Endothelial cell of umbilical vein (primary cell): ENCODE data around the gene NSUN7. TPM values are rescaled to one million over a fixed set of nuclear protein-coding genes. Genes with fewer than 3 reads are reported as not detected.
"Not testable (repeated sequence)": the region's sequence is repeated elsewhere in the genome, so short reads cannot be mapped to it uniquely, and the experiment has no call there.

Experiments used
- BruUV-seq: library from RNA; stranded (reverse); fragments of 400-500 nt; replicated peaks from 2 replicates; lab custom pipeline; 2021; lab: Mats Ljungman, UMichigan
- CTCF ChIA-PET: fragments of 300-600, 350-600 bp; sonication (Branson Sonifier 250); formaldehyde crosslinking; loops from one replicate; lab custom pipeline; 2021; ENCODE audit warnings: antibody characterized with exemption, inconsistent platforms; lab: Charles Lee
- POLR2A ChIA-PET: fragments of 300-600, 350-600 bp; sonication (Branson Sonifier 250); formaldehyde crosslinking; loops from one replicate; lab custom pipeline; 2021; ENCODE audit warnings: antibody characterized with exemption, inconsistent platforms; lab: Charles Lee
- DNase-seq: peaks from one replicate; pipeline ENCODE4 v3.0.0-alpha.2; 2011; ENCODE audit warnings: low read depth, low spot score
- FAIRE-seq: peaks from 2 replicates; lab custom pipeline; 2011; peaks lifted over from hg19 to GRCh38; lab: Jason Lieb, UNC
- H2AFZ ChIP-seq: 2 replicates; pipeline ENCODE4 v1.6.0; 2012; ENCODE audit warnings: low read depth, low read length, control low read depth, inconsistent platforms
- H3K27ac ChIP-seq: 2 replicates; pipeline ENCODE4 v1.5.1; 2011; ENCODE audit warnings: low read depth, mild to moderate bottlenecking, control low read depth, low read length, moderate library complexity; ENCODE audit not compliant: insufficient read depth
- H3K27me3 ChIP-seq, 2 experiments: 2 replicates each; pipeline versions ENCODE4 v1.6.0 to v1.6.1; 2011; ENCODE audit warnings: low read length in 2 of 2, mixed read lengths in 1 of 2; ENCODE audit not compliant: control insufficient read depth in 2 of 2, insufficient read depth in 2 of 2
- H3K36me3 ChIP-seq, 2 experiments: 2 replicates in 1 of 2; 3 replicates in 1 of 2; pipeline ENCODE4 v1.5.1; 2011; ENCODE audit warnings: low read length in 2 of 2, mild to moderate bottlenecking in 1 of 2, moderate library complexity in 1 of 2; ENCODE audit not compliant: control insufficient read depth in 2 of 2, insufficient read depth in 2 of 2; ENCODE audit errors: extremely low read depth in 1 of 2
- H3K4me1 ChIP-seq: 3 replicates; pipeline ENCODE4 v1.5.1; 2011; ENCODE audit warnings: mild to moderate bottlenecking, low read length; ENCODE audit not compliant: control insufficient read depth, insufficient read depth; ENCODE audit errors: extremely low read depth
- H3K4me2 ChIP-seq: 2 replicates; pipeline ENCODE4 v1.6.1; 2011; ENCODE audit warnings: low read length, control low read depth, mixed read lengths; ENCODE audit not compliant: insufficient read depth
- H3K4me3 ChIP-seq, 3 experiments: fragments of 200-600 bp in 1 of 3; sonication (generic), shearing (Covaris generic) in 1 of 3; replicated peaks in 1 of 3; 2 replicates each; pipeline ENCODE4 v1.5.1; 2011 to 2016; ENCODE audit warnings: control low read depth in 3 of 3, low read length in 3 of 3, mild to moderate bottlenecking in 2 of 3, inconsistent platforms in 1 of 3, low read depth in 1 of 3, moderate library complexity in 1 of 3; ENCODE audit not compliant: insufficient read depth in 1 of 3
- H3K79me2 ChIP-seq: 2 replicates; pipeline ENCODE4 v1.6.0; 2012; ENCODE audit warnings: low read length, inconsistent platforms; ENCODE audit not compliant: control insufficient read depth, insufficient read depth
- H3K9ac ChIP-seq: replicated peaks from 2 replicates; pipeline ENCODE3; 2011; ENCODE audit warnings: low read length, control low read depth; ENCODE audit not compliant: insufficient read depth; ENCODE audit errors: extremely low read depth
- H3K9me1 ChIP-seq: replicated peaks from 3 replicates; pipeline ENCODE4 v1.6.0; 2011; ENCODE audit warnings: mild to moderate bottlenecking, low read length; ENCODE audit not compliant: control insufficient read depth, insufficient read depth; ENCODE audit errors: extremely low read depth
- H3K9me3 ChIP-seq: replicated peaks from 2 replicates; pipeline ENCODE4 v1.5.1; 2012; ENCODE audit warnings: low read length, inconsistent platforms; ENCODE audit not compliant: control insufficient read depth, insufficient read depth
- H4K20me1 ChIP-seq: replicated peaks from 2 replicates; pipeline ENCODE3; 2011; ENCODE audit warnings: mild to moderate bottlenecking, low read length; ENCODE audit not compliant: control insufficient read depth, insufficient read depth; ENCODE audit errors: extremely low read depth
- FOS ChIP-seq: IDR thresholded peaks from 2 replicates; pipeline ENCODE4 v1.6.1; 2011; ENCODE audit warnings: mild to moderate bottlenecking, low read length, moderate library complexity, borderline replicate concordance; ENCODE audit not compliant: insufficient read depth
- GATA2 ChIP-seq: IDR thresholded peaks from 2 replicates; pipeline ENCODE4 v1.7.0; 2011; ENCODE audit warnings: low read depth, mild to moderate bottlenecking, moderate library complexity, mixed read lengths, low read length; ENCODE audit not compliant: insufficient read length, insufficient read depth
- MYC ChIP-seq: IDR thresholded peaks from one replicate; pipeline ENCODE4 v1.6.1; 2011; ENCODE audit warnings: mild to moderate bottlenecking, low read depth, low read length
- POLR2A ChIP-seq: IDR thresholded peaks from 2 replicates; pipeline ENCODE4 v1.6.1; 2012; ENCODE audit warnings: low read depth, mild to moderate bottlenecking, control low read depth, low read length
- POLR2AphosphoS5 ChIP-seq: IDR thresholded peaks from 2 replicates; pipeline ENCODE4 v1.6.1; 2012; ENCODE audit warnings: low read depth, mild to moderate bottlenecking, control low read depth, low read length, moderate library complexity; ENCODE audit not compliant: insufficient read depth
- dilution Hi-C: fragments of 300-500 bp; cut with MboI; formaldehyde crosslinking; loops from one replicate; pipeline ENCODE4 v1.15.0; 2019; ENCODE audit warnings: low sequenced_read_pairs; ENCODE audit not compliant: extremely low pct_ligation_motif_present
- intact Hi-C: fragments of 100-400 bp; cut with micrococcal nuclease; formaldehyde crosslinking; loops from one replicate; pipeline ENCODE4 v1.10.0; 2022
- polyA plus RNA-seq, 4 experiments: library from polyadenylated mRNA; depleted of rRNA in 3 of 4; stranded (reverse) in 3 of 4; unstranded in 1 of 4; fragments of >200 nt; gene quantifications; 2 replicates each; pipeline versions ENCODE4 v1.2.1 to v1.2.3, GENCODE V29; 2011 to 2012; ENCODE audit warnings: missing spikeins in 1 of 4
- total RNA-seq: library from RNA; stranded (reverse); gene quantifications from 2 replicates; pipeline ENCODE4 v1.2.3, GENCODE V29; 2021
- TF ChIP-seq, protein P1 (sequence below), 2 donors: IDR thresholded peaks; 1 replicate in 1 of 2; 2 replicates in 1 of 2; pipeline ENCODE4 v1.5.1; 2011; ENCODE audit warnings: low read length in 2 of 2, mild to moderate bottlenecking in 2 of 2, moderate library complexity in 2 of 2, control low read depth in 1 of 2, inconsistent platforms in 1 of 2, low read depth in 1 of 2; ENCODE audit not compliant: insufficient read depth in 1 of 2; ENCODE audit errors: extremely low read depth in 1 of 2
- TF ChIP-seq, protein P2 (sequence below): IDR thresholded peaks from 2 replicates; pipeline ENCODE4 v1.6.1; 2011; ENCODE audit not compliant: insufficient read depth, insufficient read length

Gene NSUN7
- total and polyA plus RNA-seq, 2 donors (not counting 3 experiments of a cell fraction or from before 2014, with no cell fraction given), result 0.03 to 0.20 TPM

DNA sequence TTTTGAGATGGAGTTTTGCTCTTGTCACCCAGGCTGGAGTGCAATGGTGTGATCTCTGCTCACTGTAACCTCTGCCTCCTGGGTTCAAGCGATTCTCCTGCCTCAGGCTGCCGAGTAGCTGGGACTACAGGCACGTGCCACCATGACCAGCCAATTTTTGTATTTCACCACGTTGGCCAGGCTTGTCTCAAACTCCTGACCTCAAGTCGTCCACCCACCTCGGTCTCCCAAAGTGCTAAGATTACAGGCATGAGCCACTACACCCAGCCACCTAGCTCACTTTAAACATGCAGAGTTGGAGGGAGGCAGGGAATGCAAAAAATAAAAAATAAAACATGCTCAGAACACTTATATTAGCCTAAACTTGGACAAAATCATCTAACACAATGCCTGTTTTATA is 36.8 kb upstream of the NSUN7 start:
- POLR2A ChIA-PET, result not testable (repeated sequence)

DNA sequence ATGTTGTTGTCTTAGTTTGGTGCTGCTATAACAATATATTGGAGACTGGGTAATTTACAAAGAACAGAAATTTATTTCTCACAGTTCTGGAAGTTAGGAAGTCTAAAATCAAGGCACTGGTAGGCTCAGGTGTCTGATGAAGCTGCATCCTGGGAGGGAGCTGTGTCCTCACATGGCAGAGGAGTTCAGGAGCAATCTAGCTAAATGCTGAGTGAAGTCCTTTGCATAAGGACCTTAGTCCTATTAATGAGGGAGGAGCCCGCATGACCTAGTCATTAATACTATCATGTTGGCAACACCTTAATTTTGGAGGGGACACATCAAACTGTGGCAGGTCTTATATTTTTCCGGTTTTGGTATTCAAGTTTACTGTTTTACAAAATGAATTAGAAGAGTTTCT is 36.0 kb upstream of the NSUN7 start:
- H2AFZ ChIP-seq, result no peak overlapping the region
- no peak overlapping the region for H3K27ac ChIP-seq
- CTCF ChIA-PET, result no interaction called here
- DNase-seq (no peak), FAIRE-seq (no peak)
- dilution Hi-C loops (no loop called here), intact Hi-C loops (no loop called here)
- no peaks in the 10 kb centered on the region for H4K20me1 ChIP-seq
- no peaks in the 10 kb centered on the region for H3K36me3 ChIP-seq
- H3K9me1 ChIP-seq, result no peaks in the 10 kb centered on the region
- H3K4me3 ChIP-seq, result no peak overlapping the region
- TF ChIP-seq FOS, result no peak
- no peak for TF ChIP-seq GATA2
- TF ChIP-seq, protein P1, sequence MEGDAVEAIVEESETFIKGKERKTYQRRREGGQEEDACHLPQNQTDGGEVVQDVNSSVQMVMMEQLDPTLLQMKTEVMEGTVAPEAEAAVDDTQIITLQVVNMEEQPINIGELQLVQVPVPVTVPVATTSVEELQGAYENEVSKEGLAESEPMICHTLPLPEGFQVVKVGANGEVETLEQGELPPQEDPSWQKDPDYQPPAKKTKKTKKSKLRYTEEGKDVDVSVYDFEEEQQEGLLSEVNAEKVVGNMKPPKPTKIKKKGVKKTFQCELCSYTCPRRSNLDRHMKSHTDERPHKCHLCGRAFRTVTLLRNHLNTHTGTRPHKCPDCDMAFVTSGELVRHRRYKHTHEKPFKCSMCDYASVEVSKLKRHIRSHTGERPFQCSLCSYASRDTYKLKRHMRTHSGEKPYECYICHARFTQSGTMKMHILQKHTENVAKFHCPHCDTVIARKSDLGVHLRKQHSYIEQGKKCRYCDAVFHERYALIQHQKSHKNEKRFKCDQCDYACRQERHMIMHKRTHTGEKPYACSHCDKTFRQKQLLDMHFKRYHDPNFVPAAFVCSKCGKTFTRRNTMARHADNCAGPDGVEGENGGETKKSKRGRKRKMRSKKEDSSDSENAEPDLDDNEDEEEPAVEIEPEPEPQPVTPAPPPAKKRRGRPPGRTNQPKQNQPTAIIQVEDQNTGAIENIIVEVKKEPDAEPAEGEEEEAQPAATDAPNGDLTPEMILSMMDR (IDR thresholded peaks at IDR 0.05; ENCODE audit: extremely low read depth in 1 of 2, insufficient read depth in 1 of 2, low read depth in 1 of 2, low read length in 2 of 2), result no peak
- no peak for TF ChIP-seq POLR2AphosphoS5
- no peak for TF ChIP-seq MYC
- TF ChIP-seq POLR2A, result no peak
- TF ChIP-seq, protein P2, sequence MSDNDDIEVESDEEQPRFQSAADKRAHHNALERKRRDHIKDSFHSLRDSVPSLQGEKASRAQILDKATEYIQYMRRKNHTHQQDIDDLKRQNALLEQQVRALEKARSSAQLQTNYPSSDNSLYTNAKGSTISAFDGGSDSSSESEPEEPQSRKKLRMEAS, result no peak
- POLR2A ChIA-PET, result interaction anchor here (0.7 kb wide), 1 partner anchor 1064 kb away, joined by 3 read pairs; no protein-coding TSS in a partner anchor
- H3K79me2 ChIP-seq, result no peaks in the 10 kb centered on the region
- no peak overlapping the region for H3K4me2 ChIP-seq
- H3K9me3 ChIP-seq, result no peaks in the 10 kb centered on the region
- no TSS peak for BruUV-seq
- H3K4me1 ChIP-seq, result no peaks in the 10 kb centered on the region
- no peak overlapping the region for H3K9ac ChIP-seq
- H3K27me3 ChIP-seq, result peaks cover 2 to 6% of the 10 kb centered on the region in 2 experiments

More for the DNA sequence above, 36.8 kb upstream of the NSUN7 start:
- CTCF ChIA-PET, H3K4me3 ChIP-seq, H3K9ac ChIP-seq, H4K20me1 ChIP-seq, H3K36me3 ChIP-seq, H3K4me2 ChIP-seq, H3K27me3 ChIP-seq, H3K4me1 ChIP-seq, H3K79me2 ChIP-seq, H3K9me1 ChIP-seq, H2AFZ ChIP-seq, dilution Hi-C loops, H3K27ac ChIP-seq, DNase-seq, intact Hi-C loops, BruUV-seq, H3K9me3 ChIP-seq, FAIRE-seq: not testable (repeated sequence)
